Liver (tissue), 3 donors: Measurements from ENCODE around the gene GDF9.

Experiments
- EGR1 ChIP-seq, 2 donors: IDR thresholded peaks; 2 replicates each; pipeline ENCODE4 v1.6.1; 2016 to 2018; ENCODE audit warnings: antibody characterized with exemption in 2 of 2, low read depth in 2 of 2
- GABPA ChIP-seq, 2 donors: IDR thresholded peaks in 1 of 2; conservative IDR thresholded peaks in 1 of 2; 2 replicates each; pipeline ENCODE4 v1.6.1; 2016; ENCODE audit warnings: antibody characterized with exemption in 2 of 2, mild to moderate bottlenecking in 1 of 2, moderate library complexity in 1 of 2
- HNF4A ChIP-seq, 2 donors: conservative IDR thresholded peaks; 2 replicates each; pipeline ENCODE4 v1.6.1; 2016; ENCODE audit warnings: antibody characterized with exemption in 2 of 2, mild to moderate bottlenecking in 2 of 2
- HNF4G ChIP-seq: IDR thresholded peaks from 2 replicates; pipeline ENCODE4 v1.6.1; 2016; ENCODE audit warnings: antibody characterized with exemption
- JUND ChIP-seq, 2 donors: IDR thresholded peaks; 2 replicates each; pipeline ENCODE4 v1.6.1; 2016; ENCODE audit warnings: antibody characterized with exemption in 2 of 2
- NR2F2 ChIP-seq: IDR thresholded peaks from 2 replicates; pipeline ENCODE4 v1.6.1; 2016; ENCODE audit warnings: antibody characterized with exemption
- RAD21 ChIP-seq, 2 donors: IDR thresholded peaks; 2 replicates each; pipeline ENCODE4 v1.6.1; 2016; ENCODE audit warnings: antibody characterized with exemption in 2 of 2, mild to moderate bottlenecking in 2 of 2
- SP1 ChIP-seq: IDR thresholded peaks from 2 replicates; pipeline ENCODE4 v1.6.1; 2018; ENCODE audit warnings: antibody characterized with exemption, mild to moderate bottlenecking
- TAF1 ChIP-seq: conservative IDR thresholded peaks from 2 replicates; pipeline ENCODE4 v1.6.1; 2016; ENCODE audit warnings: antibody characterized with exemption, mild to moderate bottlenecking
- TF ChIP-seq, protein P1 (sequence below): fragments of 150-350 bp; IDR thresholded peaks from 2 replicates; pipeline ENCODE4 v1.5.1; 2017; ENCODE audit warnings: improper control_type of control experiment, low read depth, low read length; ENCODE audit not compliant: missing input control
- TF ChIP-seq, protein P2 (sequence below): IDR thresholded peaks from 2 replicates; pipeline ENCODE4 v1.6.1; 2016; ENCODE audit warnings: antibody characterized with exemption
- TF ChIP-seq, protein P3 (sequence below): IDR thresholded peaks from 2 replicates; pipeline ENCODE4 v1.6.1; 2016; ENCODE audit warnings: antibody characterized with exemption, mild to moderate bottlenecking
- TF ChIP-seq, protein P4 (sequence below): IDR thresholded peaks from 2 replicates; pipeline ENCODE4 v1.6.1; 2016; ENCODE audit warnings: antibody characterized with exemption
- TF ChIP-seq, protein P5 (sequence below): IDR thresholded peaks from 2 replicates; pipeline ENCODE4 v1.6.1; 2016; ENCODE audit warnings: antibody characterized with exemption
- donor health status: healthy.
- donor health status: healthy.

DNA sequence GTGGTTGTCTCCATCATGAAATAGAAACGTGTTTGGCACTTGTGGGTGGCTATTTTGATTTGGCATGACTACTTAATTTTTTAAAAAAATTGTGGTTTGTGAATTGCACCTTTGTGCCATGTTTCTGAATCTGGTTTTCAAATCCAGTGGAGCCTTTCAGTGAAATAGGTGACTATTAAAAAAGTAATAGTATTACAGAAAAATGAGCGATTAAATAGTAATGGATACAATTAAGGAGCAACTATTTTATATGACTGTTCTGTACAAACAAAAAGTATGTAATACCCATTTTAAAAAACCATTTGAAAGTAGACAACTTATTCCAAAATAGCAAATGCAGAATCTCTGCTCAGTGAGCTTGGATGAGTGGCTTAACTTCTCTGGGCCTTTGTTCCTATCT lies 50.2 kb downstream of the GDF9 start:
- TF ChIP-seq, protein P1, sequence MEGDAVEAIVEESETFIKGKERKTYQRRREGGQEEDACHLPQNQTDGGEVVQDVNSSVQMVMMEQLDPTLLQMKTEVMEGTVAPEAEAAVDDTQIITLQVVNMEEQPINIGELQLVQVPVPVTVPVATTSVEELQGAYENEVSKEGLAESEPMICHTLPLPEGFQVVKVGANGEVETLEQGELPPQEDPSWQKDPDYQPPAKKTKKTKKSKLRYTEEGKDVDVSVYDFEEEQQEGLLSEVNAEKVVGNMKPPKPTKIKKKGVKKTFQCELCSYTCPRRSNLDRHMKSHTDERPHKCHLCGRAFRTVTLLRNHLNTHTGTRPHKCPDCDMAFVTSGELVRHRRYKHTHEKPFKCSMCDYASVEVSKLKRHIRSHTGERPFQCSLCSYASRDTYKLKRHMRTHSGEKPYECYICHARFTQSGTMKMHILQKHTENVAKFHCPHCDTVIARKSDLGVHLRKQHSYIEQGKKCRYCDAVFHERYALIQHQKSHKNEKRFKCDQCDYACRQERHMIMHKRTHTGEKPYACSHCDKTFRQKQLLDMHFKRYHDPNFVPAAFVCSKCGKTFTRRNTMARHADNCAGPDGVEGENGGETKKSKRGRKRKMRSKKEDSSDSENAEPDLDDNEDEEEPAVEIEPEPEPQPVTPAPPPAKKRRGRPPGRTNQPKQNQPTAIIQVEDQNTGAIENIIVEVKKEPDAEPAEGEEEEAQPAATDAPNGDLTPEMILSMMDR, result no peak
- TF ChIP-seq, protein P2, sequence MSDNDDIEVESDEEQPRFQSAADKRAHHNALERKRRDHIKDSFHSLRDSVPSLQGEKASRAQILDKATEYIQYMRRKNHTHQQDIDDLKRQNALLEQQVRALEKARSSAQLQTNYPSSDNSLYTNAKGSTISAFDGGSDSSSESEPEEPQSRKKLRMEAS, result no peak
- TF ChIP-seq, protein P3, sequence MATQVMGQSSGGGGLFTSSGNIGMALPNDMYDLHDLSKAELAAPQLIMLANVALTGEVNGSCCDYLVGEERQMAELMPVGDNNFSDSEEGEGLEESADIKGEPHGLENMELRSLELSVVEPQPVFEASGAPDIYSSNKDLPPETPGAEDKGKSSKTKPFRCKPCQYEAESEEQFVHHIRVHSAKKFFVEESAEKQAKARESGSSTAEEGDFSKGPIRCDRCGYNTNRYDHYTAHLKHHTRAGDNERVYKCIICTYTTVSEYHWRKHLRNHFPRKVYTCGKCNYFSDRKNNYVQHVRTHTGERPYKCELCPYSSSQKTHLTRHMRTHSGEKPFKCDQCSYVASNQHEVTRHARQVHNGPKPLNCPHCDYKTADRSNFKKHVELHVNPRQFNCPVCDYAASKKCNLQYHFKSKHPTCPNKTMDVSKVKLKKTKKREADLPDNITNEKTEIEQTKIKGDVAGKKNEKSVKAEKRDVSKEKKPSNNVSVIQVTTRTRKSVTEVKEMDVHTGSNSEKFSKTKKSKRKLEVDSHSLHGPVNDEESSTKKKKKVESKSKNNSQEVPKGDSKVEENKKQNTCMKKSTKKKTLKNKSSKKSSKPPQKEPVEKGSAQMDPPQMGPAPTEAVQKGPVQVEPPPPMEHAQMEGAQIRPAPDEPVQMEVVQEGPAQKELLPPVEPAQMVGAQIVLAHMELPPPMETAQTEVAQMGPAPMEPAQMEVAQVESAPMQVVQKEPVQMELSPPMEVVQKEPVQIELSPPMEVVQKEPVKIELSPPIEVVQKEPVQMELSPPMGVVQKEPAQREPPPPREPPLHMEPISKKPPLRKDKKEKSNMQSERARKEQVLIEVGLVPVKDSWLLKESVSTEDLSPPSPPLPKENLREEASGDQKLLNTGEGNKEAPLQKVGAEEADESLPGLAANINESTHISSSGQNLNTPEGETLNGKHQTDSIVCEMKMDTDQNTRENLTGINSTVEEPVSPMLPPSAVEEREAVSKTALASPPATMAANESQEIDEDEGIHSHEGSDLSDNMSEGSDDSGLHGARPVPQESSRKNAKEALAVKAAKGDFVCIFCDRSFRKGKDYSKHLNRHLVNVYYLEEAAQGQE, result no peak
- no peak for TF ChIP-seq SP1
- TF ChIP-seq EGR1 (IDR thresholded peaks at IDR 0.05; ENCODE audit: low read depth in 2 of 2), result no peak
- TF ChIP-seq HNF4G, result no peak
- TF ChIP-seq TAF1, result no peak
- no peak for TF ChIP-seq RAD21 (IDR thresholded peaks at IDR 0.05)
- TF ChIP-seq HNF4A (conservative IDR thresholded peaks at IDR 0.05), result no peak
- TF ChIP-seq JUND (IDR thresholded peaks at IDR 0.05), result no peak
- TF ChIP-seq, protein P4, sequence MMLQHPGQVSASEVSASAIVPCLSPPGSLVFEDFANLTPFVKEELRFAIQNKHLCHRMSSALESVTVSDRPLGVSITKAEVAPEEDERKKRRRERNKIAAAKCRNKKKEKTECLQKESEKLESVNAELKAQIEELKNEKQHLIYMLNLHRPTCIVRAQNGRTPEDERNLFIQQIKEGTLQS, result no peak
- no peak for TF ChIP-seq GABPA (IDR thresholded peaks at IDR 0.05 in 1 of 2, conservative IDR thresholded peaks at IDR 0.05 in 1 of 2)
- TF ChIP-seq, protein P5, sequence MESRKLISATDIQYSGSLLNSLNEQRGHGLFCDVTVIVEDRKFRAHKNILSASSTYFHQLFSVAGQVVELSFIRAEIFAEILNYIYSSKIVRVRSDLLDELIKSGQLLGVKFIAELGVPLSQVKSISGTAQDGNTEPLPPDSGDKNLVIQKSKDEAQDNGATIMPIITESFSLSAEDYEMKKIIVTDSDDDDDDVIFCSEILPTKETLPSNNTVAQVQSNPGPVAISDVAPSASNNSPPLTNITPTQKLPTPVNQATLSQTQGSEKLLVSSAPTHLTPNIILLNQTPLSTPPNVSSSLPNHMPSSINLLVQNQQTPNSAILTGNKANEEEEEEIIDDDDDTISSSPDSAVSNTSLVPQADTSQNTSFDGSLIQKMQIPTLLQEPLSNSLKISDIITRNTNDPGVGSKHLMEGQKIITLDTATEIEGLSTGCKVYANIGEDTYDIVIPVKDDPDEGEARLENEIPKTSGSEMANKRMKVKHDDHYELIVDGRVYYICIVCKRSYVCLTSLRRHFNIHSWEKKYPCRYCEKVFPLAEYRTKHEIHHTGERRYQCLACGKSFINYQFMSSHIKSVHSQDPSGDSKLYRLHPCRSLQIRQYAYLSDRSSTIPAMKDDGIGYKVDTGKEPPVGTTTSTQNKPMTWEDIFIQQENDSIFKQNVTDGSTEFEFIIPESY, result no peak
- no peak for TF ChIP-seq NR2F2
